IPS-20b (cell line): ENCODE results near the gene DNAJC15.

Experiments used
- H3K27ac ChIP-seq: one replicate; pipeline ENCODE4 v1.5.1; 2013; ENCODE audit warnings: low read length
- H3K27me3 ChIP-seq: 2 replicates; pipeline ENCODE4 v1.6.1; 2013; ENCODE audit warnings: mild to moderate bottlenecking, low read length, inconsistent platforms; ENCODE audit not compliant: insufficient read depth
- H3K36me3 ChIP-seq: 2 replicates; pipeline ENCODE4 v1.6.1; 2013; ENCODE audit warnings: low read depth, mild to moderate bottlenecking, inconsistent platforms, low read length, moderate library complexity; ENCODE audit not compliant: insufficient read depth
- H3K4me1 ChIP-seq: 2 replicates; pipeline ENCODE4 v1.6.1; 2013; ENCODE audit warnings: mild to moderate bottlenecking, control low read depth, inconsistent platforms, low read length, moderate library complexity; ENCODE audit not compliant: insufficient read depth
- H3K4me3 ChIP-seq: 2 replicates; pipeline ENCODE4 v1.5.1; 2013; ENCODE audit warnings: mild to moderate bottlenecking, low read length, inconsistent platforms
- H3K9ac ChIP-seq: 2 replicates; pipeline ENCODE4 v1.6.1; 2013; ENCODE audit warnings: low read depth, mild to moderate bottlenecking, inconsistent platforms, low read length, moderate library complexity
- H3K9me3 ChIP-seq: 2 replicates; pipeline ENCODE4 v1.6.1; 2013; ENCODE audit warnings: mild to moderate bottlenecking, low read depth, low read length, inconsistent platforms; ENCODE audit not compliant: insufficient read depth

The DNAJC15 gene

GRCh38 chr13:43150369-43151207, 127.2 kb downstream of the DNAJC15 start:
- no peaks in the 10 kb centered on the region; the same call in 1 of the 2 replicates for H3K4me1 ChIP-seq
- no peaks in the 10 kb centered on the region for H3K9me3 ChIP-seq
- H3K36me3 ChIP-seq = no peaks in the 10 kb centered on the region
- H3K9ac ChIP-seq = no peak overlapping the region
- no peak overlapping the region for H3K4me3 ChIP-seq
- H3K27ac ChIP-seq = no peak overlapping the region
- no peaks in the 10 kb centered on the region for H3K27me3 ChIP-seq

GRCh38 chr13:43153436-43154090, 130.2 kb downstream of the DNAJC15 start:
- Histone ChIP-seq H3K4me3 (no peak overlapping the region), H3K9ac (no peak overlapping the region), H3K36me3 (no peaks in the 10 kb centered on the region), H3K27me3 (no peaks in the 10 kb centered on the region), H3K4me1 (no peaks in the 10 kb centered on the region; the same call in 1 of the 2 replicates), H3K27ac (no peak overlapping the region), H3K9me3 (no peaks in the 10 kb centered on the region)

GRCh38 chr13:43154156-43154651, 130.8 kb downstream of the DNAJC15 start:
- peaks cover 5% of the 10 kb centered on the region; the same call in 1 of the 2 replicates for H3K4me1 ChIP-seq
- no peaks in the 10 kb centered on the region for H3K27me3 ChIP-seq
- H3K9ac ChIP-seq = no peak overlapping the region
- H3K9me3 ChIP-seq = no peaks in the 10 kb centered on the region
- no peak overlapping the region for H3K4me3 ChIP-seq
- no peak overlapping the region for H3K27ac ChIP-seq
- H3K36me3 ChIP-seq = no peaks in the 10 kb centered on the region

- Histone ChIP-seq H3K27me3 (no peaks in the 10 kb centered on the region), H3K27ac (no peak overlapping the region), H3K4me1 (peaks cover 8% of the 10 kb centered on the region; the same call in 1 of the 2 replicates), H3K4me3 (no peak overlapping the region), H3K36me3 (no peaks in the 10 kb centered on the region), H3K9ac (no peak overlapping the region), H3K9me3 (no peaks in the 10 kb centered on the region)
Measured at GRCh38 chr13:43154839-43155238, 131.5 kb downstream of the DNAJC15 start.

GRCh38 chr13:43156916-43157315, 133.5 kb downstream of the DNAJC15 start:
- Histone ChIP-seq H3K27ac (no peak overlapping the region), H3K27me3 (no peaks in the 10 kb centered on the region), H3K36me3 (no peaks in the 10 kb centered on the region), H3K9ac (no peak overlapping the region), H3K9me3 (no peaks in the 10 kb centered on the region; the same call in 1 of the 2 replicates), H3K4me3 (no peak overlapping the region), H3K4me1 (peaks cover 8% of the 10 kb centered on the region; the same call in 1 of the 2 replicates)

GRCh38 chr13:43157796-43158195, 134.4 kb downstream of the DNAJC15 start:
- H3K9me3 ChIP-seq = no peaks in the 10 kb centered on the region; the same call in 1 of the 2 replicates

GRCh38 chr13:43158516-43158915, 135.1 kb downstream of the DNAJC15 start:
- H3K9ac ChIP-seq = no peak overlapping the region
- peaks cover 8% of the 10 kb centered on the region; the same call in 1 of the 2 replicates for H3K4me1 ChIP-seq
- H3K27me3 ChIP-seq = no peaks in the 10 kb centered on the region
- no peaks in the 10 kb centered on the region; the same call in 1 of the 2 replicates for H3K9me3 ChIP-seq
- no peak overlapping the region for H3K27ac ChIP-seq
- no peaks in the 10 kb centered on the region for H3K36me3 ChIP-seq
- no peak overlapping the region for H3K4me3 ChIP-seq

More at GRCh38 chr13:43157796-43158195, 134.4 kb downstream of the DNAJC15 start:
- Histone ChIP-seq H3K4me3 (no peak overlapping the region), H3K36me3 (no peaks in the 10 kb centered on the region), H3K9ac (no peak overlapping the region), H3K4me1 (peaks cover 8% of the 10 kb centered on the region; the same call in 1 of the 2 replicates), H3K27me3 (no peaks in the 10 kb centered on the region), H3K27ac (no peak overlapping the region)

GRCh38 chr13:43159026-43159461, 135.7 kb downstream of the DNAJC15 start:
- no peak overlapping the region for H3K4me3 ChIP-seq
- H3K27ac ChIP-seq = no peak overlapping the region
- no peaks in the 10 kb centered on the region; the same call in 1 of the 2 replicates for H3K9me3 ChIP-seq
- no peaks in the 10 kb centered on the region for H3K27me3 ChIP-seq
- peaks cover 8% of the 10 kb centered on the region; the same call in 1 of the 2 replicates for H3K4me1 ChIP-seq
- H3K9ac ChIP-seq = no peak overlapping the region
- no peaks in the 10 kb centered on the region for H3K36me3 ChIP-seq
